Mammary epithelial cell (primary cell): Measurements from ENCODE around the gene ABHD6.

ENCODE experiments used
- EZH2 ChIP-seq: IDR thresholded peaks from 2 replicates; pipeline ENCODE4 v1.6.1; 2012; ENCODE audit warnings: low read length, inconsistent platforms, borderline replicate concordance
- TF ChIP-seq, protein P1 (sequence below), 2 donors: IDR thresholded peaks in 1 of 2; conservative IDR thresholded peaks in 1 of 2; 2 replicates each; pipeline ENCODE4 v1.5.1; 2011 to 2012; ENCODE audit warnings: inconsistent platforms in 2 of 2, low read length in 2 of 2, mild to moderate bottlenecking in 2 of 2, control low read depth in 1 of 2, low read depth in 1 of 2; ENCODE audit not compliant: insufficient read depth in 1 of 2; ENCODE audit errors: extremely low read depth in 1 of 2

DNA sequence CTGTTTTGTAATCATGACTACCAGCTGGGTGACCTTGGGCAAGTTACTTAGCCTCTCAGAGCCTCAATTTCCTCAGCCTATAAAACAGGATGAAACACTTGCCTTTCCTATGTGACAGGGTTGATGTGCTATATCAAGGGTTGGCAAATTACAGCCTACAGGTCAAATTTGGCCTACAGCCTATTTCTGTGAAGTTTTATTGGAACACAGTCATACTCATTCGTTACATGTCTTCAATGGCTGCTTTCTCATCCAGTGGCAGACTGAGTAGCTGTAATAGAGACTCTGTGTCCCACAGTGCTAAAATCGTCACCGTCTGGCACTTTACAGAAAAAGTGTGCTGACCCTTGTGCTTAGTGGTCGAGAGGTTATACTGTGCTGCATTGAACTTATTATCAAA, 16.6 kb downstream of the ABHD6 start:
- TF ChIP-seq, protein P1, sequence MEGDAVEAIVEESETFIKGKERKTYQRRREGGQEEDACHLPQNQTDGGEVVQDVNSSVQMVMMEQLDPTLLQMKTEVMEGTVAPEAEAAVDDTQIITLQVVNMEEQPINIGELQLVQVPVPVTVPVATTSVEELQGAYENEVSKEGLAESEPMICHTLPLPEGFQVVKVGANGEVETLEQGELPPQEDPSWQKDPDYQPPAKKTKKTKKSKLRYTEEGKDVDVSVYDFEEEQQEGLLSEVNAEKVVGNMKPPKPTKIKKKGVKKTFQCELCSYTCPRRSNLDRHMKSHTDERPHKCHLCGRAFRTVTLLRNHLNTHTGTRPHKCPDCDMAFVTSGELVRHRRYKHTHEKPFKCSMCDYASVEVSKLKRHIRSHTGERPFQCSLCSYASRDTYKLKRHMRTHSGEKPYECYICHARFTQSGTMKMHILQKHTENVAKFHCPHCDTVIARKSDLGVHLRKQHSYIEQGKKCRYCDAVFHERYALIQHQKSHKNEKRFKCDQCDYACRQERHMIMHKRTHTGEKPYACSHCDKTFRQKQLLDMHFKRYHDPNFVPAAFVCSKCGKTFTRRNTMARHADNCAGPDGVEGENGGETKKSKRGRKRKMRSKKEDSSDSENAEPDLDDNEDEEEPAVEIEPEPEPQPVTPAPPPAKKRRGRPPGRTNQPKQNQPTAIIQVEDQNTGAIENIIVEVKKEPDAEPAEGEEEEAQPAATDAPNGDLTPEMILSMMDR (conservative IDR thresholded peaks at IDR 0.05 in 1 of 2, IDR thresholded peaks at IDR 0.05 in 1 of 2; ENCODE audit: extremely low read depth in 1 of 2, insufficient read depth in 1 of 2, low read depth in 1 of 2, low read length in 2 of 2): no peak
- no peak for TF ChIP-seq EZH2
